Keratinocyte (primary cell): ENCODE measurements around the gene PRR5. TPM values are rescaled to one million over a fixed set of nuclear protein-coding genes. Genes with fewer than 3 reads are reported as not detected.

Source experiments
- DNase-seq: peaks from one replicate; pipeline ENCODE4 v3.0.0-alpha.2; 2011; ENCODE audit warnings: low read depth, missing footprints, low spot score
- FAIRE-seq: peaks from 2 replicates; lab custom pipeline; 2011; peaks lifted over from hg19 to GRCh38; lab: Jason Lieb, UNC
- H2AFZ ChIP-seq: 2 replicates; pipeline ENCODE4 v1.6.0; 2012; ENCODE audit warnings: low read length, control low read depth, inconsistent platforms; ENCODE audit not compliant: control insufficient read depth
- H3K27ac ChIP-seq: 2 replicates; pipeline ENCODE4 v1.5.1; 2011; ENCODE audit warnings: low read length; ENCODE audit not compliant: control insufficient read depth, insufficient read depth
- H3K27me3 ChIP-seq: 3 replicates; pipeline ENCODE4 v1.6.0; 2011; ENCODE audit warnings: low read length; ENCODE audit not compliant: control insufficient read depth, insufficient read depth; ENCODE audit errors: extremely low read depth
- H3K36me3 ChIP-seq, 2 experiments: 2 replicates in 1 of 2; 3 replicates in 1 of 2; pipeline ENCODE4 v1.5.1; 2011; ENCODE audit warnings: low read length in 2 of 2, mild to moderate bottlenecking in 1 of 2; ENCODE audit not compliant: control insufficient read depth in 2 of 2, insufficient read depth in 2 of 2; ENCODE audit errors: extremely low read depth in 1 of 2
- H3K4me1 ChIP-seq: 3 replicates; pipeline ENCODE4 v1.5.1; 2011; ENCODE audit warnings: low read length; ENCODE audit not compliant: control insufficient read depth, insufficient read depth; ENCODE audit errors: extremely low read depth
- H3K4me2 ChIP-seq: 3 replicates; pipeline ENCODE4 v1.6.0; 2011; ENCODE audit warnings: low read depth, low read length; ENCODE audit not compliant: control insufficient read depth, insufficient read depth; ENCODE audit errors: extremely low read depth
- H3K4me3 ChIP-seq, 3 experiments: fragments of 200-600 bp in 1 of 3; sonication (generic) in 1 of 3; 2 replicates in 2 of 3; 3 replicates in 1 of 3; pipeline ENCODE4 v1.5.1; 2011 to 2016; ENCODE audit warnings: low read length in 3 of 3, mild to moderate bottlenecking in 3 of 3, control low read depth in 2 of 3, inconsistent platforms in 1 of 3, low read depth in 1 of 3, mixed read lengths in 1 of 3, mixed run types in 1 of 3, moderate library complexity in 1 of 3; ENCODE audit not compliant: control insufficient read depth in 2 of 3, insufficient read depth in 2 of 3; ENCODE audit errors: extremely low read depth in 1 of 3
- H3K79me2 ChIP-seq: 2 replicates; pipeline ENCODE4 v1.6.0; 2012; ENCODE audit warnings: low read length; ENCODE audit not compliant: control insufficient read depth, insufficient read depth
- H3K9ac ChIP-seq: 3 replicates; pipeline ENCODE4 v1.6.0; 2011; ENCODE audit warnings: low read length; ENCODE audit not compliant: control insufficient read depth, insufficient read depth; ENCODE audit errors: extremely low read depth
- H3K9me1 ChIP-seq: 3 replicates; pipeline ENCODE4 v1.6.0; 2011; ENCODE audit warnings: low read length; ENCODE audit not compliant: control insufficient read depth, insufficient read depth; ENCODE audit errors: extremely low read depth
- H3K9me3 ChIP-seq: 2 replicates; pipeline ENCODE4 v1.5.1; 2012; ENCODE audit warnings: low read depth, low read length; ENCODE audit not compliant: control insufficient read depth
- H4K20me1 ChIP-seq: 3 replicates; pipeline ENCODE4 v1.6.0; 2011; ENCODE audit warnings: low read length; ENCODE audit not compliant: control insufficient read depth, insufficient read depth; ENCODE audit errors: extremely low read depth
- EZH2 ChIP-seq: IDR thresholded peaks from one replicate; pipeline ENCODE4 v1.6.1; 2012; ENCODE audit warnings: inconsistent platforms, mild to moderate bottlenecking, low read length, moderate library complexity
- dilution Hi-C: fragments of 300-500 bp; cut with MboI; formaldehyde crosslinking; loops from one replicate; pipeline ENCODE4 v1.7.0; 2020; ENCODE audit warnings: low sequenced_read_pairs; ENCODE audit not compliant: extremely low pct_ligation_motif_present
- polyA plus RNA-seq, 5 experiments: library from polyadenylated mRNA; depleted of rRNA in 3 of 5; stranded (reverse) in 3 of 5; stranded (forward) in 1 of 5; unstranded in 1 of 5; fragments of >200 nt; gene quantifications; 1 replicate in 1 of 5; 2 replicates in 3 of 5; 3 replicates in 1 of 5; pipeline versions ENCODE4 v1.2.1 to v1.2.3, GENCODE V29; 2011 to 2012; ENCODE audit warnings: missing spikeins in 2 of 5, low read depth in 1 of 5, low replicate concordance in 1 of 5
- TF ChIP-seq, protein P1 (sequence below), 3 experiments: IDR thresholded peaks in 1 of 3; conservative IDR thresholded peaks in 1 of 3; optimal IDR thresholded peaks in 1 of 3; 2 replicates in 2 of 3; 3 replicates in 1 of 3; pipeline versions ENCODE3 to v1.5.1; 2011; ENCODE audit warnings: low read length in 3 of 3, mild to moderate bottlenecking in 3 of 3, moderate library complexity in 2 of 3, control low read depth in 1 of 3, inconsistent platforms in 1 of 3; ENCODE audit not compliant: insufficient read depth in 2 of 3; ENCODE audit errors: extremely low read depth in 1 of 3

PRR5 gene
- polyA plus RNA-seq, 1 donor (not counting 4 experiments of a cell fraction or from before 2014, with no cell fraction given), result 9.1 TPM

- Histone ChIP-seq H3K4me2 (peak overlapping the region; percentile 69), H3K4me3 (peak overlapping the region in 1 of 3 experiments; percentile 47), H3K4me1 (peaks cover 22% of the 10 kb centered on the region), H3K79me2 (no peaks in the 10 kb centered on the region), H3K9ac (peak overlapping the region; percentile 62), H3K36me3 (no peaks in the 10 kb centered on the region), H4K20me1 (no peaks in the 10 kb centered on the region), H3K9me3 (no peaks in the 10 kb centered on the region), H3K27ac (peak overlapping the region; percentile 78), H3K27me3 (no peaks in the 10 kb centered on the region), H3K9me1 (no peaks in the 10 kb centered on the region), H2AFZ (peak overlapping the region; percentile 80)
- DNase-seq (peak; percentile 93), FAIRE-seq (peak; percentile 96)
- no peak for TF ChIP-seq EZH2
- TF ChIP-seq, protein P1, sequence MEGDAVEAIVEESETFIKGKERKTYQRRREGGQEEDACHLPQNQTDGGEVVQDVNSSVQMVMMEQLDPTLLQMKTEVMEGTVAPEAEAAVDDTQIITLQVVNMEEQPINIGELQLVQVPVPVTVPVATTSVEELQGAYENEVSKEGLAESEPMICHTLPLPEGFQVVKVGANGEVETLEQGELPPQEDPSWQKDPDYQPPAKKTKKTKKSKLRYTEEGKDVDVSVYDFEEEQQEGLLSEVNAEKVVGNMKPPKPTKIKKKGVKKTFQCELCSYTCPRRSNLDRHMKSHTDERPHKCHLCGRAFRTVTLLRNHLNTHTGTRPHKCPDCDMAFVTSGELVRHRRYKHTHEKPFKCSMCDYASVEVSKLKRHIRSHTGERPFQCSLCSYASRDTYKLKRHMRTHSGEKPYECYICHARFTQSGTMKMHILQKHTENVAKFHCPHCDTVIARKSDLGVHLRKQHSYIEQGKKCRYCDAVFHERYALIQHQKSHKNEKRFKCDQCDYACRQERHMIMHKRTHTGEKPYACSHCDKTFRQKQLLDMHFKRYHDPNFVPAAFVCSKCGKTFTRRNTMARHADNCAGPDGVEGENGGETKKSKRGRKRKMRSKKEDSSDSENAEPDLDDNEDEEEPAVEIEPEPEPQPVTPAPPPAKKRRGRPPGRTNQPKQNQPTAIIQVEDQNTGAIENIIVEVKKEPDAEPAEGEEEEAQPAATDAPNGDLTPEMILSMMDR (optimal IDR thresholded peaks at IDR 0.05 in 1 of 3, IDR thresholded peaks at IDR 0.05 in 1 of 3, conservative IDR thresholded peaks at IDR 0.05 in 1 of 3; ENCODE audit: extremely low read depth in 1 of 3, insufficient read depth in 2 of 3, low read length in 3 of 3), result peak in 1 of 3 experiments; percentile 42
- dilution Hi-C loops, result no loop called here
Measured at GRCh38 chr22:44685384-44686056, 16.5 kb upstream of the PRR5 start.

DNA sequence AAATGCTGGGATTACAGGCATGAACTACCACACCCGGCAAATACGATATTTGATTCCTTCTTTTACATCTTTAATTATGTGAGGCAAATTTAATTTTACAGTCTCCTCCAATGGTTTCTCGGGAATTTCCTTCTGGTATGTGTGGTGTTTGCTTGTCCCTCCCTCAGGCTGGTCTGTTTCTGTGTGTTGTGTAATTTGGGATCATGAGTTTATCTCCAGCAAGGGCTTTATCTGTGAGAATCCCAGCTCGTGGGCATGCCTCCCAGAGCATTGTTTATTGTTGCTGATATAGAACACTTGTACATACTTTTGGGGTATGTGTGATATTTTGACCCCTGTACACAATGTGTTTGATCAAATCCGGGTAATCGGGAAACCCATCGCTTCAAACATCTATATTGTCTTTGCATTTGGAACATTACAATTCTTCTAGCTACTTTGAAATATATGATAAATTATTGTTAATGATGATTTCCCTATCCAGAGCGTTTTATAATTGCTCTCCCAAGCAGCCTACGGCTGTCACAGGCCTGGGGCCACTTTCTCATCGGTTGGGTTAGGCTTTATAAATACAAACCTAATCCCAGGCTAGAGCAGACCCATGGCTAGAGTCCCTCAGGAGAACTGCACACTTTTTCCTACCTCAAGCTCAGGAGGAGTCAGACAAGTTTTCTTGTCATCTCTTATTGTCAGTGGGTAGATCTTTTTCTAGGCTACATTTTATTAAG is 15.0 kb upstream of the PRR5 start:
- Histone ChIP-seq H2AFZ (no peak overlapping the region), H3K27ac (no peak overlapping the region), H4K20me1 (no peaks in the 10 kb centered on the region), H3K27me3 (no peaks in the 10 kb centered on the region), H3K36me3 (no peaks in the 10 kb centered on the region), H3K4me1 (peaks cover 28% of the 10 kb centered on the region), H3K79me2 (no peaks in the 10 kb centered on the region), H3K9ac (no peak overlapping the region), H3K9me3 (no peaks in the 10 kb centered on the region), H3K9me1 (no peaks in the 10 kb centered on the region), H3K4me3 (no peak overlapping the region), H3K4me2 (no peak overlapping the region)
- no peak for DNase-seq
- TF ChIP-seq, protein P1 (optimal IDR thresholded peaks at IDR 0.05 in 1 of 3, IDR thresholded peaks at IDR 0.05 in 1 of 3, conservative IDR thresholded peaks at IDR 0.05 in 1 of 3; ENCODE audit: extremely low read depth in 1 of 3, insufficient read depth in 2 of 3, low read length in 3 of 3), result no peak
- no peak for TF ChIP-seq EZH2
- dilution Hi-C loops, result no loop called here
- no peak for FAIRE-seq
